ENCODE measurements around the gene E2F6.

Gene E2F6

GRCh38 chr2:11498543-11499034, 32.6 kb upstream of the E2F6 start:
- Histone ChIP-seq H3K27ac (no peak overlapping the region), H3K27me3 (peaks cover 0 to 14% of the 10 kb centered on the region in 2 donors), H3K4me3 (no peak overlapping the region), H3K4me1 (peaks cover 0 to 10% (median 4%) of the 10 kb centered on the region in 4 donors), H3K9me3 (no peaks in the 10 kb centered on the region), H3K36me3 (no peaks in the 10 kb centered on the region)
- intact Hi-C loops (cut with DNase I; ENCODE audit: low total_unique reads): no loop called here
- peak; percentile 70 to 79 for DNase-seq
- TF ChIP-seq CTCF (IDR thresholded peaks at IDR 0.05): no peak

- no peaks in the 10 kb centered on the region for H3K36me3 ChIP-seq
- H3K4me1 ChIP-seq: peaks cover 0 to 14% (median 4%) of the 10 kb centered on the region in 4 donors
- no peak overlapping the region for H3K4me3 ChIP-seq
- H3K9me3 ChIP-seq: no peaks in the 10 kb centered on the region
- intact Hi-C loops (cut with DNase I; ENCODE audit: low total_unique reads): no loop called here
- H3K27ac ChIP-seq: no peak overlapping the region
- H3K27me3 ChIP-seq: peaks cover 0 to 14% of the 10 kb centered on the region in 2 donors
- DNase-seq: no peak
- TF ChIP-seq CTCF (IDR thresholded peaks at IDR 0.05): no peak
Observed at GRCh38 chr2:11495844-11496681, 30.1 kb upstream of the E2F6 start.

- no peak for TF ChIP-seq CTCF (IDR thresholded peaks at IDR 0.05)
- intact Hi-C loops (cut with DNase I; ENCODE audit: low total_unique reads): no loop called here
- H3K27ac ChIP-seq: no peak overlapping the region
Observed at GRCh38 chr2:11494310-11494709, 28.3 kb upstream of the E2F6 start.

GRCh38 chr2:11493282-11493681, 27.3 kb upstream of the E2F6 start:
- H3K9me3 ChIP-seq: no peaks in the 10 kb centered on the region
- H3K27ac ChIP-seq: no peak overlapping the region
- no peaks in the 10 kb centered on the region for H3K36me3 ChIP-seq
- H3K4me3 ChIP-seq: no peak overlapping the region
- H3K27me3 ChIP-seq: peaks cover 0 to 14% of the 10 kb centered on the region in 2 donors
- no peak for DNase-seq
- TF ChIP-seq CTCF (IDR thresholded peaks at IDR 0.05): no peak
- H3K4me1 ChIP-seq: peaks cover 0 to 5% (median under 1%) of the 10 kb centered on the region in 4 donors
- intact Hi-C loops (cut with DNase I; ENCODE audit: low total_unique reads): no loop called here

More at GRCh38 chr2:11494310-11494709, 28.3 kb upstream of the E2F6 start:
- DNase-seq: no peak
- H3K27me3 ChIP-seq: peaks cover 0 to 14% of the 10 kb centered on the region in 2 donors
- H3K9me3 ChIP-seq: no peaks in the 10 kb centered on the region
- no peak overlapping the region for H3K4me3 ChIP-seq
- H3K4me1 ChIP-seq: peaks cover 0 to 14% (median 4%) of the 10 kb centered on the region in 4 donors
- H3K36me3 ChIP-seq: no peaks in the 10 kb centered on the region

- no peak for TF ChIP-seq CTCF (IDR thresholded peaks at IDR 0.05)
- intact Hi-C loops (cut with DNase I; ENCODE audit: low total_unique reads): no loop called here
- H3K9me3 ChIP-seq: no peaks in the 10 kb centered on the region
- H3K4me3 ChIP-seq: no peak overlapping the region
- peaks cover 0 to 18% of the 10 kb centered on the region in 2 donors for H3K27me3 ChIP-seq
- DNase-seq: no peak
- no peak overlapping the region for H3K27ac ChIP-seq
- H3K4me1 ChIP-seq: peaks cover 0 to 4% (median 0%) of the 10 kb centered on the region in 4 donors
- no peaks in the 10 kb centered on the region for H3K36me3 ChIP-seq
Observed at GRCh38 chr2:11492720-11493119, 26.8 kb upstream of the E2F6 start.

Measured in tibial artery (tissue), 4 donors.